Smooth muscle cell of the brain vasculature (primary cell): ENCODE results near the gene SLC24A3.
A peak's percentile ranks its signal among the peaks of the same experiment; 100 is the strongest.

Experiments used
- DNase-seq: peaks from one replicate; pipeline ENCODE4 v3.0.0-alpha.2; 2012; ENCODE audit warnings: low read depth, low spot score

Gene SLC24A3

GRCh38 chr20:19384940-19385339 is 172.5 kb downstream of the SLC24A3 start:
- DNase-seq, result no peak

GRCh38 chr20:19387251-19387650 is 174.8 kb downstream of the SLC24A3 start:
- no peak for DNase-seq

GRCh38 chr20:19392344-19393130 is 180.1 kb downstream of the SLC24A3 start:
- no peak for DNase-seq

GRCh38 chr20:19396460-19397081 is 184.1 kb downstream of the SLC24A3 start:
- DNase-seq, result no peak

- no peak for DNase-seq
These were observed 184.8 kb downstream of the SLC24A3 start for GRCh38 chr20:19397226-19397625.

GRCh38 chr20:19397666-19398065 is 185.2 kb downstream of the SLC24A3 start:
- no peak for DNase-seq

- no peak for DNase-seq
These were observed 188.7 kb downstream of the SLC24A3 start for GRCh38 chr20:19401096-19401495.

- no peak for DNase-seq
These were observed 191.1 kb downstream of the SLC24A3 start for GRCh38 chr20:19403549-19403948.

- DNase-seq, result no peak
These were observed 192.4 kb downstream of the SLC24A3 start for GRCh38 chr20:19404826-19405225.

GRCh38 chr20:19405958-19406357 is 193.5 kb downstream of the SLC24A3 start:
- no peak for DNase-seq

GRCh38 chr20:19406381-19406780 is 193.9 kb downstream of the SLC24A3 start:
- DNase-seq, result no peak

- DNase-seq, result no peak
These were observed 194.8 kb downstream of the SLC24A3 start for GRCh38 chr20:19407196-19407595.

- DNase-seq, result no peak
These were observed 195.3 kb downstream of the SLC24A3 start for GRCh38 chr20:19407736-19408135.

GRCh38 chr20:19408971-19409370 is 196.5 kb downstream of the SLC24A3 start:
- peak; percentile 50 for DNase-seq

- DNase-seq, result no peak
These were observed 199.4 kb downstream of the SLC24A3 start for GRCh38 chr20:19411811-19412210.

- DNase-seq, result no peak
These were observed 199.8 kb downstream of the SLC24A3 start for GRCh38 chr20:19412254-19412653.

GRCh38 chr20:19414600-19414999 is 202.2 kb downstream of the SLC24A3 start:
- DNase-seq, result no peak

GRCh38 chr20:19415786-19416185 is 203.3 kb downstream of the SLC24A3 start:
- DNase-seq, result no peak

- no peak for DNase-seq
These were observed 204.2 kb downstream of the SLC24A3 start for GRCh38 chr20:19416627-19417026.

GRCh38 chr20:19419396-19419795 is 207.0 kb downstream of the SLC24A3 start:
- no peak for DNase-seq

- peak; percentile 74 for DNase-seq
These were observed 210.9 kb downstream of the SLC24A3 start for GRCh38 chr20:19423097-19423899.

- DNase-seq, result no peak
These were observed 211.6 kb downstream of the SLC24A3 start for GRCh38 chr20:19423900-19424620.
